A549 (cell line): ENCODE results near the gene TRIM29.

Experiments used
- BHLHE40 ChIP-seq: IDR thresholded peaks from 2 replicates; pipeline ENCODE4 v1.6.1; 2012; ENCODE audit warnings: low read depth, low read length, inconsistent platforms
- CEBPB ChIP-seq, 2 experiments: fragments of >200 bp in 1 of 2; sonication (Bioruptor Twin) in 1 of 2; formaldehyde crosslinking in 1 of 2; IDR thresholded peaks; 2 replicates each; pipeline ENCODE4 v1.6.1; 2012 to 2016
- JUN ChIP-seq, 2 experiments: fragments of >200 bp; sonication (Bioruptor Twin); formaldehyde crosslinking; IDR thresholded peaks; 2 replicates in 1 of 2; 3 replicates in 1 of 2; pipeline ENCODE4 v1.6.1; 2016 to 2017
- MAFK ChIP-seq: fragments of 450-650 bp; IDR thresholded peaks from 2 replicates; pipeline ENCODE4 v1.6.1; 2014; ENCODE audit not compliant: partially characterized antibody
- POLR2A ChIP-seq: IDR thresholded peaks from 2 replicates; pipeline ENCODE4 v1.6.1; 2012; ENCODE audit warnings: mild to moderate bottlenecking, low read length
- RCOR1 ChIP-seq: fragments of 150-350 bp; IDR thresholded peaks from 2 replicates; pipeline ENCODE4 v1.6.1; 2014; ENCODE audit warnings: antibody characterized with exemption, low read length, low read depth
- SREBF2 ChIP-seq: fragments of 450-650 bp; IDR thresholded peaks from 2 replicates; pipeline ENCODE4 v1.6.1; 2014; ENCODE audit warnings: mild to moderate bottlenecking, moderate library complexity
- ZC3H11A ChIP-seq: fragments of 450-650 bp; IDR thresholded peaks from 2 replicates; pipeline ENCODE4 v1.6.1; 2014; ENCODE audit warnings: antibody characterized with exemption, mild to moderate bottlenecking
- TF ChIP-seq, protein P1 (sequence below): fragments of >200 bp; sonication (Bioruptor Twin); formaldehyde crosslinking; IDR thresholded peaks from 3 replicates; pipeline ENCODE4 v1.5.1; 2016
- TF ChIP-seq, protein P2 (sequence below): IDR thresholded peaks from 2 replicates; pipeline ENCODE4 v1.6.1; 2012; ENCODE audit warnings: low read depth, borderline replicate concordance

DNA sequence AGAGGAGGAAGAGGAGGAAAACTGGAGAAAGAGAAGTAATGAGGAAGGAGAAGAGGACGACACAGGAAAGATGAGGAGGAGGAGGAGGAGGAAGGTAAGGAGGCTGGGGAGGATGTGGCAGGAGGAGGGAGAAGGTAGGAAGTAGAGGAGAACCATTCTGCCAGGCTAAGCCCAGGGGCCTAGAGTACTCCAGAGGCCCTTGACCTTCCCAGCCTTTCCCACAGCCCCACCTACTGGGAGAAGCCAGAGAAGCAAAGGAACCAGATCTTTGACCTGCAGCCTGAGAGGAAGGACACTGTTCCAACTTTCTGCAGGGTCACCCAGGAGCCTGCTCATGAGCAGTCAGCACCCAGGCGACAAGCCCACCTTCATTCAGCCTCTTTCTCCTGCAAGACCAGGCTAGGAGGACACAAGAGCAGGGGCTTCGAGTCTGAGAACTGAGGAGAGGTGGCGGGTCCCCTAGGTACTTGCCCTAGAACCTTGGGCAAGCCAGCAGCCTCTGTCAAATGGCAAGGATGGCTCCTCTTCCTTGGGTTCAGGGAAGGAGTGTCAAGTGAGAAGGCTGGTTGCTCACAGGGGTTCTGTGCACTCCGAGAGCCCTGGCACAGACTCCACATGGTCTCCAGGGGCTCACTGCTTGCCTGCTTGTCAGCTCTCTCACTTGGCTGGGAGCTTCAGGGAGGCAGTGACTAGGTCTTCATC, 45.0 kb upstream of the TRIM29 start:
- TF ChIP-seq, protein P1, sequence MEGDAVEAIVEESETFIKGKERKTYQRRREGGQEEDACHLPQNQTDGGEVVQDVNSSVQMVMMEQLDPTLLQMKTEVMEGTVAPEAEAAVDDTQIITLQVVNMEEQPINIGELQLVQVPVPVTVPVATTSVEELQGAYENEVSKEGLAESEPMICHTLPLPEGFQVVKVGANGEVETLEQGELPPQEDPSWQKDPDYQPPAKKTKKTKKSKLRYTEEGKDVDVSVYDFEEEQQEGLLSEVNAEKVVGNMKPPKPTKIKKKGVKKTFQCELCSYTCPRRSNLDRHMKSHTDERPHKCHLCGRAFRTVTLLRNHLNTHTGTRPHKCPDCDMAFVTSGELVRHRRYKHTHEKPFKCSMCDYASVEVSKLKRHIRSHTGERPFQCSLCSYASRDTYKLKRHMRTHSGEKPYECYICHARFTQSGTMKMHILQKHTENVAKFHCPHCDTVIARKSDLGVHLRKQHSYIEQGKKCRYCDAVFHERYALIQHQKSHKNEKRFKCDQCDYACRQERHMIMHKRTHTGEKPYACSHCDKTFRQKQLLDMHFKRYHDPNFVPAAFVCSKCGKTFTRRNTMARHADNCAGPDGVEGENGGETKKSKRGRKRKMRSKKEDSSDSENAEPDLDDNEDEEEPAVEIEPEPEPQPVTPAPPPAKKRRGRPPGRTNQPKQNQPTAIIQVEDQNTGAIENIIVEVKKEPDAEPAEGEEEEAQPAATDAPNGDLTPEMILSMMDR, result no peak
- no peak for TF ChIP-seq POLR2A
- TF ChIP-seq, protein P2, sequence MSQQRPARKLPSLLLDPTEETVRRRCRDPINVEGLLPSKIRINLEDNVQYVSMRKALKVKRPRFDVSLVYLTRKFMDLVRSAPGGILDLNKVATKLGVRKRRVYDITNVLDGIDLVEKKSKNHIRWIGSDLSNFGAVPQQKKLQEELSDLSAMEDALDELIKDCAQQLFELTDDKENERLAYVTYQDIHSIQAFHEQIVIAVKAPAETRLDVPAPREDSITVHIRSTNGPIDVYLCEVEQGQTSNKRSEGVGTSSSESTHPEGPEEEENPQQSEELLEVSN, result no peak
- TF ChIP-seq MAFK, result no peak
- TF ChIP-seq SREBF2, result no peak
- no peak for TF ChIP-seq JUN (IDR thresholded peaks at IDR 0.05)
- no peak for TF ChIP-seq CEBPB (IDR thresholded peaks at IDR 0.05)
- TF ChIP-seq BHLHE40, result no peak
- no peak for TF ChIP-seq ZC3H11A
- TF ChIP-seq RCOR1, result no peak
